ENCODE results near the gene PPP1R18. TPM values are rescaled to one million over a fixed set of nuclear protein-coding genes. Genes with fewer than 3 reads are reported as not detected.
"Not testable (repeated sequence)": the region's sequence is repeated elsewhere in the genome, so short reads cannot be mapped to it uniquely, and the experiment has no call there.

The PPP1R18 gene
- total RNA-seq, 1 experiment from 2014 or later: 28.2 TPM

GRCh38 chr6:30670760-30671527 lies 15.5 kb downstream of the PPP1R18 start:
- H3K9me3 Mint-ChIP-seq (ENCODE audit: low read depth, unreplicated experiment): no peaks in the 10 kb centered on the region
- intact Hi-C loops (cut with micrococcal nuclease; ENCODE audit: unreplicated experiment): loop anchor here (10.0 kb wide), 1 partner anchor 214 kb away; the partner anchor contains the start of gene DDR1
- no TSS peak for BruUV-seq (replicated peaks)
- TF ChIP-seq CTCF (IDR thresholded peaks at IDR 0.05; ENCODE audit: unreplicated experiment): peak; percentile 19
- no peak overlapping the region for H3K27ac Mint-ChIP-seq (ENCODE audit: unreplicated experiment)
- CTCF ChIA-PET: interaction anchor here (0.5 kb wide), 1 partner anchor 21 kb away, joined by 3 read pairs; no protein-coding TSS in a partner anchor
- H3K27me3 Mint-ChIP-seq (ENCODE audit: unreplicated experiment): no peaks in the 10 kb centered on the region
- H3K4me1 Mint-ChIP-seq (ENCODE audit: low read depth, unreplicated experiment): peaks cover 29% of the 10 kb centered on the region
- DNase-seq: no peak
- peaks cover 60% of the 10 kb centered on the region for H3K36me3 Mint-ChIP-seq (ENCODE audit: insufficient read depth, unreplicated experiment)
- peak overlapping the region; percentile 84 for H3K4me3 Mint-ChIP-seq (ENCODE audit: low read depth, unreplicated experiment)

- not testable (repeated sequence) for H3K9me3 Mint-ChIP-seq (ENCODE audit: low read depth, unreplicated experiment)
Measured at GRCh38 chr6:30666300-30666699, 20.1 kb downstream of the PPP1R18 start.

GRCh38 chr6:30664994-30665767 lies 21.3 kb downstream of the PPP1R18 start:
- Mint-ChIP-seq H3K4me1 (ENCODE audit: low read depth, unreplicated experiment) (peaks cover 3% of the 10 kb centered on the region), H3K9me3 (ENCODE audit: low read depth, unreplicated experiment) (no peaks in the 10 kb centered on the region), H3K27ac (ENCODE audit: unreplicated experiment) (no peak overlapping the region), H3K4me3 (ENCODE audit: low read depth, unreplicated experiment) (no peak overlapping the region), H3K36me3 (ENCODE audit: insufficient read depth, unreplicated experiment) (peaks cover 89% of the 10 kb centered on the region), H3K27me3 (ENCODE audit: unreplicated experiment) (no peaks in the 10 kb centered on the region)
- no peak for TF ChIP-seq CTCF (IDR thresholded peaks at IDR 0.05; ENCODE audit: unreplicated experiment)
- CTCF ChIA-PET: interaction anchor here (0.5 to 0.7 kb wide), 2 partner anchors 45 to 69 kb away, joined by 3 to 6 read pairs; no protein-coding TSS in a partner anchor
- BruUV-seq (replicated peaks): no TSS peak
- no peak for DNase-seq
- intact Hi-C loops (cut with micrococcal nuclease; ENCODE audit: unreplicated experiment): no loop called here

More at GRCh38 chr6:30666300-30666699, 20.1 kb downstream of the PPP1R18 start:
- peaks cover 14% of the 10 kb centered on the region for H3K4me1 Mint-ChIP-seq (ENCODE audit: low read depth, unreplicated experiment)
- peaks cover 90% of the 10 kb centered on the region for H3K36me3 Mint-ChIP-seq (ENCODE audit: insufficient read depth, unreplicated experiment)
- DNase-seq; H3K27ac Mint-ChIP-seq (ENCODE audit: unreplicated experiment); H3K27me3 Mint-ChIP-seq (ENCODE audit: unreplicated experiment); BruUV-seq (replicated peaks); CTCF ChIA-PET; intact Hi-C loops (cut with micrococcal nuclease; ENCODE audit: unreplicated experiment); H3K4me3 Mint-ChIP-seq (ENCODE audit: low read depth, unreplicated experiment): not testable (repeated sequence)

- CTCF ChIA-PET; BruUV-seq (replicated peaks); H3K27me3 Mint-ChIP-seq (ENCODE audit: unreplicated experiment); H3K4me3 Mint-ChIP-seq (ENCODE audit: low read depth, unreplicated experiment); H3K27ac Mint-ChIP-seq (ENCODE audit: unreplicated experiment); H3K4me1 Mint-ChIP-seq (ENCODE audit: low read depth, unreplicated experiment); H3K9me3 Mint-ChIP-seq (ENCODE audit: low read depth, unreplicated experiment); DNase-seq; intact Hi-C loops (cut with micrococcal nuclease; ENCODE audit: unreplicated experiment): not testable (repeated sequence)
- peaks cover 90% of the 10 kb centered on the region for H3K36me3 Mint-ChIP-seq (ENCODE audit: insufficient read depth, unreplicated experiment)
Measured at GRCh38 chr6:30657922-30658321, 28.5 kb downstream of the PPP1R18 start.

GRCh38 chr6:30657454-30657853 lies 29.0 kb downstream of the PPP1R18 start:
- BruUV-seq (replicated peaks): no TSS peak
- no peaks in the 10 kb centered on the region for H3K4me1 Mint-ChIP-seq (ENCODE audit: low read depth, unreplicated experiment)
- CTCF ChIA-PET: interaction anchor here (0.7 kb wide), 1 partner anchor 9 kb away, joined by 6 read pairs; no protein-coding TSS in a partner anchor
- no peak overlapping the region for H3K27ac Mint-ChIP-seq (ENCODE audit: unreplicated experiment)
- peaks cover 90% of the 10 kb centered on the region for H3K36me3 Mint-ChIP-seq (ENCODE audit: insufficient read depth, unreplicated experiment)
- no peak overlapping the region for H3K4me3 Mint-ChIP-seq (ENCODE audit: low read depth, unreplicated experiment)
- no peaks in the 10 kb centered on the region for H3K27me3 Mint-ChIP-seq (ENCODE audit: unreplicated experiment)
- intact Hi-C loops (cut with micrococcal nuclease; ENCODE audit: unreplicated experiment): no loop called here
- no peak for DNase-seq
- no peak for TF ChIP-seq CTCF (IDR thresholded peaks at IDR 0.05; ENCODE audit: unreplicated experiment)
- no peaks in the 10 kb centered on the region for H3K9me3 Mint-ChIP-seq (ENCODE audit: low read depth, unreplicated experiment)

All from Calu3 (cell line).